Fibroblast of the aortic adventitia (primary cell): ENCODE measurements around the gene KIF5C. TPM values are rescaled to one million over a fixed set of nuclear protein-coding genes. Genes with fewer than 3 reads are reported as not detected.

Source experiments
- DNase-seq: peaks from one replicate; pipeline ENCODE4 v3.0.0-alpha.2; 2010; ENCODE audit warnings: low read depth
- H3K4me3 ChIP-seq: 2 replicates; pipeline ENCODE4 v1.5.1; 2011; ENCODE audit warnings: low read depth, mild to moderate bottlenecking, control low read depth, low read length, moderate library complexity
- total RNA-seq: library from RNA; depleted of rRNA; stranded (reverse); fragments of >200 nt; gene quantifications from 2 replicates; pipeline ENCODE4 v1.2.3, GENCODE V29; 2012; ENCODE audit warnings: low replicate concordance
- TF ChIP-seq, protein P1 (sequence below): IDR thresholded peaks from 2 replicates; pipeline ENCODE4 v1.5.1; 2011; ENCODE audit warnings: mild to moderate bottlenecking, low read length, control low read depth, inconsistent platforms; ENCODE audit not compliant: insufficient read depth

The KIF5C gene
- total RNA-seq, 1 donor: 0.09 TPM

DNA sequence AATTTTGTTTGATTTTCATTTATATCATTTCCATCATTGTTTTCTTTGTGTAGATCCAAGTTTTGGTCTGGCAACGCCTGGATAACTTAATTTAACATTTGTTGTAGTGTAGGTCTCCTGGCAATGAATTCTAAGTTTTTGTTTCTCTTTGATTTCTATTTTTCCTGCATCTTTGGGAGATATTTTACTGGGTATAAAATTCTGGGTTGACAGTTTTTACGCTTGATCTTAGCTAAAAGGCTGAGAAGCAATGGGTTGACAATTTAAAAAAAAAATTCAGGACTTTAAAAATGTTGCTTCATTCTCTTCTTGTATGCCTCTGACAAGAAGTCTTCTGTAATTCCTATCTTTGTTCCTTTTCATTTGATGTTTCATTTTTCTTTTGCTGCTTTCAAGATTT is 172.1 kb downstream of the KIF5C start:
- TF ChIP-seq, protein P1, sequence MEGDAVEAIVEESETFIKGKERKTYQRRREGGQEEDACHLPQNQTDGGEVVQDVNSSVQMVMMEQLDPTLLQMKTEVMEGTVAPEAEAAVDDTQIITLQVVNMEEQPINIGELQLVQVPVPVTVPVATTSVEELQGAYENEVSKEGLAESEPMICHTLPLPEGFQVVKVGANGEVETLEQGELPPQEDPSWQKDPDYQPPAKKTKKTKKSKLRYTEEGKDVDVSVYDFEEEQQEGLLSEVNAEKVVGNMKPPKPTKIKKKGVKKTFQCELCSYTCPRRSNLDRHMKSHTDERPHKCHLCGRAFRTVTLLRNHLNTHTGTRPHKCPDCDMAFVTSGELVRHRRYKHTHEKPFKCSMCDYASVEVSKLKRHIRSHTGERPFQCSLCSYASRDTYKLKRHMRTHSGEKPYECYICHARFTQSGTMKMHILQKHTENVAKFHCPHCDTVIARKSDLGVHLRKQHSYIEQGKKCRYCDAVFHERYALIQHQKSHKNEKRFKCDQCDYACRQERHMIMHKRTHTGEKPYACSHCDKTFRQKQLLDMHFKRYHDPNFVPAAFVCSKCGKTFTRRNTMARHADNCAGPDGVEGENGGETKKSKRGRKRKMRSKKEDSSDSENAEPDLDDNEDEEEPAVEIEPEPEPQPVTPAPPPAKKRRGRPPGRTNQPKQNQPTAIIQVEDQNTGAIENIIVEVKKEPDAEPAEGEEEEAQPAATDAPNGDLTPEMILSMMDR: no peak
- no peak overlapping the region for H3K4me3 ChIP-seq
- DNase-seq: no peak

DNA sequence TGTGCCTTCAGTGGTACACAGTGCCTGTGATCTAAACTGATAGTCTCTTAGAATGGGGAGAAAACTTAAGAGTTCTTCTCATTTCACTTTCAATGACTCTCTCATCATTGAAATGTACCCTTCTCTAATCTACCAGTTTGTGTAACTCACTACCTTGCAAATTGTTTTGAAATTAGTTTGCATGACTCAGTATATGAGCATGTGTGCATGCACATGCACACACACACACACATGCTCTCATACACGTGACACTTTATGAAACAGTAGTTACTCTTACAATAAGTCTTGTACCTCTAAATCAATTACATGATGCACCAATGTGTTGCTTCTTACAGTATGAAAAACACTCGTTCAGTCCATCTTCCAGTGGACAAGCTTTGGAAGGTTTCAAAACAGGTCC is 174.1 kb downstream of the KIF5C start:
- TF ChIP-seq, protein P1: no peak
- DNase-seq: peak; percentile 21

DNA sequence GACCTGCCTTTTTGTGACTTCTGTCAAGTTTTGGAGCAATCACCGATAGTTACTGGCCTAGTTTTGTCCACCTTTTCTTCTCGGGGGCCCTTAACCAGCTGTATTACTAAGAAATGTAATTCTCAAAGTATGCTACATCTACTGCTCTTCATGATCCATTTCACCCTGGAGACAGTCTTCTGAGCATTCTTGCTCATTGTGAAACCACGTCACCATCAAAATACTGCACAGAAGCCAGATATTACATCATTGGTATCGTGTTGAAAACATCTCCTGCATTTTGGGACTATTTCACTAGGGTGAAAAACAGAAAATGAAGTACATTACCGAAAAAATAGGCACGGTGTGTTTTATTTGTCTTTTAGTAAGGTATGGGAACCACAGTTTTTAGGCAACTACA is 175.2 kb downstream of the KIF5C start:
- H3K4me3 ChIP-seq: no peak overlapping the region
- TF ChIP-seq, protein P1: no peak
- peak; percentile 64 for DNase-seq

More for the DNA sequence above, 174.1 kb downstream of the KIF5C start:
- no peak overlapping the region for H3K4me3 ChIP-seq

DNA sequence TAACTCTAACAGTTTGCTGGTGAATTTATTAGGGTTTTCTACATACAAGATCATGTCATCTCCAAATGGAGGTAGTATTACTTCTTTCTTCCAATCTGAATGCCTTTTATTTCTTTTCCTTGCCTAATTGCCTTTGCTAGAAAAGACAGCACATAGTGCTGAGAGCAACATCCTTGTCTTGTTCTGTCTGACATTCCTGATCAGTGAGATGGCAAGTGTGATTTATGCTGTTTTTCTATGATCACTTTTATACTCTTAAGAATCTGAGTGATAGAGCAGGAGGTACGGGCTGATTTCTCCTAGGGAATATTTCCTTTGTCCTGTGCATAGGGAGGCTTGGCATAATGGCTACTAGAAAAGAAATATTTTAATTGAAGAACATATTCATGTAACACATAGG is 180.7 kb downstream of the KIF5C start:
- no peak overlapping the region for H3K4me3 ChIP-seq
- TF ChIP-seq, protein P1: no peak
- DNase-seq: no peak

DNA sequence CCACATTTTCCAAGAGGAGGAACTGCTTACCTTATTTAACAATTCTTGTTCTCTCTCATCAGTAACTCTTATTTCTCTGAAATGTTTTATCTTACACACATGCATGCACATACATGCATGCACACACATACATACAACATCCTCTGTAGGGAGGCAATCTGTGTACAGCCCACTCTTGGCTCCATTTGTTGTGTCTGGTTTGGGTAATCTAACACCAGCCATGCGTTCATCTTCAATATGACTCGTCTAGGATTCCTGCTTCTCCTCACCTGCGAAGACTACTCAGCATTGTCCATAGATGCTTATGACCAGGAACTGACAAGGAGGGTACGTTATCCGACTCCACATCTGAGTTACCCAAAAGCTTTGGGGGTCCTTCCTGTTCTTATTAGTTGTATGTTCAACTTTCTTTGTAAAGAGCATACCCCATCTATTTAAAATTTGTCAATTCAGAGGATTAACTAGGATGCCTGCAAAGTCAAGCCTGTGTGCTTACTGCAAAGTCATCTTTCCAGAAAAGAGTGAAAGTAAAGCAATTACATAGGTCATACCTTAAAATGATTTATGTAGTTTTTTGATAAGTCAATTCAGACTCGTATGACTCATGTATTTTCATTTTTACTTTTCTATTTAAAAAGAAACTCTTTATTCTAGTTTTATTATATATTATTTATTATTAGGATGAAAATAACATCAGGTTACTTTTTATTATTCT is 181.7 kb downstream of the KIF5C start:
- TF ChIP-seq, protein P1: no peak
- no peak for DNase-seq
- H3K4me3 ChIP-seq: no peak overlapping the region

DNA sequence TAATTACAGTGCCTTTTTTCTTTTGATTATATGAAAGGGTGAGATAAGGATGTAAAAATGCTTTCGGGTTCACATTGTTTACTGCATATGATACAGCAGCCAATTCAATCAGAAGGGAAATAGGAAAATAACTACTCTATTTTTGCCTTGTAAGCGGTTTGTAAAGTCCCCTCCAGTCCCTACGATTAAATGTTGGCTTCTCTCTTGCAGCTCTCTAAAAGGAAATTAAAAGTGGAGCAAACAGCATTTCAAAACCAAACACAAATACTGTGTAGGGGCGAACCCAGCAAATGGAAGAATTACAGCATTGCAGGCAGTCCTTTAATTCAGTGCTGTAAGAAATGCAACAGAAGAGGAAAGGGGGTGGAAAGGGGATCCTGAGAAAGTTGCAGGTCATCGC is 182.4 kb downstream of the KIF5C start:
- no peak for DNase-seq
- TF ChIP-seq, protein P1: no peak

DNA sequence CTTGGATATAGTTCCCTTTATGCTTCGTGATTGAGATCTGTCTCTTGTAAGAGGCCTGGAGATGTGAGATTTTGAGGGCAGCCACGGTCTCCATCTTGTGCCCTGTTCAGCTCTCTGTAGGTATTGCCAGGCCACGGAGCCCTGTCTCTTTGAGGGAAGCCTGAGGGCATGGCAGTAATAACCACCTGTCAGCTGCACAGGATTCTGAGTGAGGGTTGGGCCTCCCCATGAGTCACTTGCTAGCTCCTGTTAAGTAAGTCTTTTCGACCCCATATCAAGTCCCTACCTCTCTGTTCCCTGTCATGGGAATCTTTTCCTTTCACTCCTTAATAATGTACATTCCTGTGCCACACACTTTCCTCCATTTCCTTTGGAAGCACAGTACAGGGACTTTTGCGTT is 183.9 kb downstream of the KIF5C start:
- no peak overlapping the region for H3K4me3 ChIP-seq
- TF ChIP-seq, protein P1: no peak
- no peak for DNase-seq

More for the DNA sequence above, 182.4 kb downstream of the KIF5C start:
- no peak overlapping the region for H3K4me3 ChIP-seq
